ENCODE measurements around the gene FAM20B.

FAM20B gene

GRCh38 chr1:179012038-179012437 is 13.7 kb upstream of the FAM20B start:
- no peaks in the 10 kb centered on the region for H3K9me2 ChIP-seq (replicated peaks; ENCODE audit: low read depth, low read length)
- no peak overlapping the region for H3K9ac ChIP-seq (ENCODE audit: low read depth, low read length, poor library complexity, severe bottlenecking)
- H2AFZ ChIP-seq (ENCODE audit: low read length), result no peak overlapping the region
- H4K20me1 ChIP-seq (ENCODE audit: insufficient read depth, low read length, poor library complexity, severe bottlenecking), result no peaks in the 10 kb centered on the region
- H3K79me2 ChIP-seq (ENCODE audit: insufficient read depth, low read length), result no peaks in the 10 kb centered on the region
- H3K27me3 ChIP-seq (ENCODE audit: insufficient read depth, low read length, poor library complexity, severe bottlenecking), result no peaks in the 10 kb centered on the region
- no peak overlapping the region for H3K4me3 ChIP-seq (ENCODE audit: low read length, poor library complexity, severe bottlenecking)
- TF ChIP-seq EZH2phosphoT487 (IDR thresholded peaks at IDR 0.05; ENCODE audit: borderline replicate concordance), result no peak
- TF ChIP-seq CTCF (conservative IDR thresholded peaks at IDR 0.05; ENCODE audit: low read length), result no peak
- H3K4me2 ChIP-seq (ENCODE audit: low read depth, low read length, poor library complexity, severe bottlenecking), result no peak overlapping the region
- H3K9me3 ChIP-seq (ENCODE audit: insufficient read depth, low read depth, low read length), result no peaks in the 10 kb centered on the region
- no peaks in the 10 kb centered on the region for H3K36me3 ChIP-seq (ENCODE audit: insufficient read depth, low read length)
- no peaks in the 10 kb centered on the region for H3F3A ChIP-seq (ENCODE audit: low read depth)
- H3K4me1 ChIP-seq (ENCODE audit: insufficient read depth, low read length, poor library complexity, severe bottlenecking), result peaks cover 6% of the 10 kb centered on the region

GRCh38 chr1:179014123-179014522 is 11.6 kb upstream of the FAM20B start:
- Histone ChIP-seq H3F3A (ENCODE audit: low read depth) (no peaks in the 10 kb centered on the region), H3K4me3 (ENCODE audit: low read length, poor library complexity, severe bottlenecking) (no peak overlapping the region), H3K4me2 (ENCODE audit: low read depth, low read length, poor library complexity, severe bottlenecking) (no peak overlapping the region), H3K36me3 (ENCODE audit: insufficient read depth, low read length) (no peaks in the 10 kb centered on the region), H2AFZ (ENCODE audit: low read length) (no peak overlapping the region), H3K4me1 (ENCODE audit: insufficient read depth, low read length, poor library complexity, severe bottlenecking) (peaks cover 11% of the 10 kb centered on the region), H3K79me2 (ENCODE audit: insufficient read depth, low read length) (no peaks in the 10 kb centered on the region), H3K9ac (ENCODE audit: low read depth, low read length, poor library complexity, severe bottlenecking) (no peak overlapping the region), H3K9me3 (ENCODE audit: insufficient read depth, low read depth, low read length) (no peaks in the 10 kb centered on the region), H4K20me1 (ENCODE audit: insufficient read depth, low read length, poor library complexity, severe bottlenecking) (no peaks in the 10 kb centered on the region), H3K27me3 (ENCODE audit: insufficient read depth, low read length, poor library complexity, severe bottlenecking) (no peaks in the 10 kb centered on the region), H3K9me2 (replicated peaks; ENCODE audit: low read depth, low read length) (no peaks in the 10 kb centered on the region)
- TF ChIP-seq EZH2phosphoT487 (IDR thresholded peaks at IDR 0.05; ENCODE audit: borderline replicate concordance) (no peak), CTCF (conservative IDR thresholded peaks at IDR 0.05; ENCODE audit: low read length) (no peak)

GRCh38 chr1:179015396-179015795 is 10.3 kb upstream of the FAM20B start:
- Histone ChIP-seq H3K36me3 (ENCODE audit: insufficient read depth, low read length) (no peaks in the 10 kb centered on the region), H3K4me1 (ENCODE audit: insufficient read depth, low read length, poor library complexity, severe bottlenecking) (peaks cover 11% of the 10 kb centered on the region), H2AFZ (ENCODE audit: low read length) (no peak overlapping the region), H3F3A (ENCODE audit: low read depth) (no peaks in the 10 kb centered on the region), H3K9ac (ENCODE audit: low read depth, low read length, poor library complexity, severe bottlenecking) (no peak overlapping the region), H3K4me3 (ENCODE audit: low read length, poor library complexity, severe bottlenecking) (no peak overlapping the region), H3K27me3 (ENCODE audit: insufficient read depth, low read length, poor library complexity, severe bottlenecking) (no peaks in the 10 kb centered on the region), H3K4me2 (ENCODE audit: low read depth, low read length, poor library complexity, severe bottlenecking) (no peak overlapping the region), H4K20me1 (ENCODE audit: insufficient read depth, low read length, poor library complexity, severe bottlenecking) (no peaks in the 10 kb centered on the region), H3K9me2 (replicated peaks; ENCODE audit: low read depth, low read length) (no peaks in the 10 kb centered on the region), H3K9me3 (ENCODE audit: insufficient read depth, low read depth, low read length) (no peaks in the 10 kb centered on the region), H3K79me2 (ENCODE audit: insufficient read depth, low read length) (no peaks in the 10 kb centered on the region)
- TF ChIP-seq CTCF (conservative IDR thresholded peaks at IDR 0.05; ENCODE audit: low read length), result no peak
- no peak for TF ChIP-seq EZH2phosphoT487 (IDR thresholded peaks at IDR 0.05; ENCODE audit: borderline replicate concordance)
